Liver (tissue), 9 donors: Measurements from ENCODE around the gene TTC33. TPM values are rescaled to one million over a fixed set of nuclear protein-coding genes. Genes with fewer than 3 reads are reported as not detected.

ENCODE experiments used
- DNase-seq: peaks from one replicate; pipeline ENCODE4 v3.0.0-alpha.2; 2017; ENCODE audit warnings: low spot score
- H3K27ac ChIP-seq, 2 donors: one replicate each; pipeline ENCODE4 v1.7.0; 2013; ENCODE audit warnings: inconsistent platforms in 2 of 2, low read length in 2 of 2, control low read depth in 1 of 2, low read depth in 1 of 2, mild to moderate bottlenecking in 1 of 2
- H3K27me3 ChIP-seq, 4 donors: one replicate each; pipeline versions ENCODE4 v1.6.1 to v1.7.0; 2013; ENCODE audit warnings: low read length in 3 of 4, inconsistent platforms in 1 of 4, mild to moderate bottlenecking in 1 of 4, moderate library complexity in 1 of 4; ENCODE audit not compliant: control insufficient read depth in 4 of 4, insufficient read depth in 4 of 4
- H3K36me3 ChIP-seq, 4 donors: one replicate each; pipeline versions ENCODE4 v1.6.1 to v1.7.0; 2013; ENCODE audit warnings: low read length in 3 of 4, mild to moderate bottlenecking in 3 of 4, low read depth in 1 of 4, moderate library complexity in 1 of 4; ENCODE audit not compliant: control insufficient read depth in 4 of 4, insufficient read depth in 3 of 4
- H3K4me1 ChIP-seq, 4 donors: one replicate each; pipeline versions ENCODE4 v1.6.1 to v1.7.0; 2013; ENCODE audit warnings: low read length in 3 of 4, mild to moderate bottlenecking in 3 of 4, moderate library complexity in 1 of 4; ENCODE audit not compliant: control insufficient read depth in 4 of 4, insufficient read depth in 4 of 4
- H3K4me3 ChIP-seq, 3 donors: one replicate each; pipeline versions ENCODE4 v1.6.1 to v1.7.0; 2013; ENCODE audit warnings: low read length in 3 of 3, control low read depth in 1 of 3, low read depth in 1 of 3, mild to moderate bottlenecking in 1 of 3
- H3K9ac ChIP-seq, 2 donors: one replicate each; pipeline ENCODE4 v1.7.0; 2013; ENCODE audit warnings: low read length in 2 of 2, mild to moderate bottlenecking in 2 of 2, moderate library complexity in 2 of 2, control low read depth in 1 of 2, low read depth in 1 of 2
- H3K9me3 ChIP-seq, 4 donors: one replicate each; pipeline versions ENCODE4 v1.6.1 to v1.7.0; 2013; ENCODE audit warnings: low read length in 3 of 4; ENCODE audit not compliant: control insufficient read depth in 4 of 4
- ATF3 ChIP-seq: IDR thresholded peaks from 2 replicates; pipeline ENCODE4 v1.6.1; 2016; ENCODE audit warnings: antibody characterized with exemption
- CTCF ChIP-seq: fragments of 150-350 bp; IDR thresholded peaks from 2 replicates; pipeline ENCODE4 v1.5.1; 2017; ENCODE audit warnings: improper control_type of control experiment, low read depth, low read length; ENCODE audit not compliant: missing input control
- FOXA1 ChIP-seq: IDR thresholded peaks from 2 replicates; pipeline ENCODE4 v1.6.1; 2016; ENCODE audit warnings: antibody characterized with exemption
- FOXA2 ChIP-seq: IDR thresholded peaks from 2 replicates; pipeline ENCODE4 v1.6.1; 2016; ENCODE audit warnings: antibody characterized with exemption
- HNF4A ChIP-seq, 2 donors: conservative IDR thresholded peaks; 2 replicates each; pipeline ENCODE4 v1.6.1; 2016; ENCODE audit warnings: antibody characterized with exemption in 2 of 2, mild to moderate bottlenecking in 2 of 2
- HNF4G ChIP-seq: IDR thresholded peaks from 2 replicates; pipeline ENCODE4 v1.6.1; 2016; ENCODE audit warnings: antibody characterized with exemption
- JUND ChIP-seq, 2 donors: IDR thresholded peaks; 2 replicates each; pipeline ENCODE4 v1.6.1; 2016; ENCODE audit warnings: antibody characterized with exemption in 2 of 2
- MAX ChIP-seq: IDR thresholded peaks from 2 replicates; pipeline ENCODE4 v1.6.1; 2016; ENCODE audit warnings: antibody characterized with exemption
- RAD21 ChIP-seq, 2 donors: IDR thresholded peaks; 2 replicates each; pipeline ENCODE4 v1.6.1; 2016; ENCODE audit warnings: antibody characterized with exemption in 2 of 2, mild to moderate bottlenecking in 2 of 2
- SP1 ChIP-seq: IDR thresholded peaks from 2 replicates; pipeline ENCODE4 v1.6.1; 2018; ENCODE audit warnings: antibody characterized with exemption, mild to moderate bottlenecking
- TAF1 ChIP-seq: conservative IDR thresholded peaks from 2 replicates; pipeline ENCODE4 v1.6.1; 2016; ENCODE audit warnings: antibody characterized with exemption, mild to moderate bottlenecking
- YY1 ChIP-seq: IDR thresholded peaks from 2 replicates; pipeline ENCODE4 v1.6.1; 2016; ENCODE audit warnings: antibody characterized with exemption, mild to moderate bottlenecking
- WGBS: extraction: QIAGEN DNeasy Blood & Tissue Kit; methylation state at CpG from one replicate; pipeline ENCODE4 v1.1.7; 2013; 5-methylcytosine and 5-hydroxymethylcytosine counted together
- polyA plus RNA-seq, 2 donors: library from polyadenylated mRNA; stranded (reverse) in 1 of 2; unstranded in 1 of 2; fragments of 200-250 nt in 1 of 2; fragments of >200 nt in 1 of 2; fragmentation: Nextera tagmentation in 1 of 2; extraction: Ambion mirVana in 1 of 2; gene quantifications; one replicate each; pipeline versions ENCODE4 v1.2.1 to v1.2.3, GENCODE V29; 2013 to 2015
- total RNA-seq, 2 donors: library from RNA; depleted of rRNA; stranded (reverse); fragments of >200 nt; gene quantifications; one replicate each; pipeline ENCODE4 v1.2.3, GENCODE V29; 2014
- TF ChIP-seq, protein P1 (sequence below): IDR thresholded peaks from 2 replicates; pipeline ENCODE4 v1.6.1; 2016; ENCODE audit warnings: antibody characterized with exemption
- donor health status: healthy.
- donor health status: healthy.
- donor health status: healthy.
- donor health status: healthy.
- donor health status: healthy.

The TTC33 gene
- total and polyA plus RNA-seq, 4 donors: 4.3 to 12.0 (median 7.6) TPM

DNA sequence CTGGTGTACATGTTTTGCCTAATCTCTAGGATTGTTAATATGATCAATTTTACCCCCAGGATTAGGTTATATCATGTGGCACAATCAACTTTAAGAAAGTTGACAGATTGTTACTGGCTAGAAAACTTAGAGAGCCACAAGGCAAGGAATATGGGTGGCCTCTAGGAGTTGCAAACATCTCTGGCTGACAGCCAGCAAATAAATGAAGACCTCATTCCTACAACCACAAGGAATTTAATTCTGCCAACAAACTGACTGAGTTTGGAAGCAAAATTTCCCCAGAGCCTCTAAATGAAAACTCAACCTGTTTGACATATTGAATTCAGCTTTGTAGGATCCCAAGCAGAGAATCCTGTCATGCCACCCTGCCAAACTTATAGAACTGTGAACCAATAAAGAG, 272.4 kb downstream of the TTC33 start:
- no peak overlapping the region for H3K4me3 ChIP-seq
- TF ChIP-seq RAD21 (IDR thresholded peaks at IDR 0.05) (no peak), JUND (IDR thresholded peaks at IDR 0.05) (no peak), MAX (no peak), CTCF (no peak)
- H3K36me3 ChIP-seq: no peaks in the 10 kb centered on the region
- H3K4me1 ChIP-seq: no peaks in the 10 kb centered on the region
- DNase-seq: no peak
- H3K9ac ChIP-seq: no peak overlapping the region
- no peaks in the 10 kb centered on the region for H3K9me3 ChIP-seq
- no peaks in the 10 kb centered on the region for H3K27me3 ChIP-seq
- H3K27ac ChIP-seq: no peak overlapping the region

- no peaks in the 10 kb centered on the region for H3K27me3 ChIP-seq
- H3K4me3 ChIP-seq: no peak overlapping the region
- H3K4me1 ChIP-seq: no peaks in the 10 kb centered on the region
- no peaks in the 10 kb centered on the region for H3K9me3 ChIP-seq
- no peak overlapping the region for H3K9ac ChIP-seq
- no peak for DNase-seq
- no peak overlapping the region for H3K27ac ChIP-seq
- WGBS: 99% methylated on average over 2 of the region's 2 CpGs
- TF ChIP-seq ATF3 (no peak), FOXA1 (no peak), TAF1 (no peak), SP1 (no peak), FOXA2 (no peak), YY1 (no peak), MAX (no peak)
- no peaks in the 10 kb centered on the region for H3K36me3 ChIP-seq
These were observed 274.5 kb downstream of the TTC33 start for GRCh38 chr5:40481241-40481640.

- Histone ChIP-seq H3K27me3 (no peaks in the 10 kb centered on the region), H3K9ac (no peak overlapping the region), H3K4me1 (no peaks in the 10 kb centered on the region), H3K27ac (no peak overlapping the region), H3K36me3 (no peaks in the 10 kb centered on the region), H3K9me3 (no peaks in the 10 kb centered on the region), H3K4me3 (no peak overlapping the region)
- DNase-seq: no peak
- TF ChIP-seq ATF3 (no peak), HNF4G (no peak), FOXA2 (no peak), SP1 (no peak), FOXA1 (no peak), HNF4A (conservative IDR thresholded peaks at IDR 0.05) (no peak), YY1 (no peak)
- TF ChIP-seq, protein P1, sequence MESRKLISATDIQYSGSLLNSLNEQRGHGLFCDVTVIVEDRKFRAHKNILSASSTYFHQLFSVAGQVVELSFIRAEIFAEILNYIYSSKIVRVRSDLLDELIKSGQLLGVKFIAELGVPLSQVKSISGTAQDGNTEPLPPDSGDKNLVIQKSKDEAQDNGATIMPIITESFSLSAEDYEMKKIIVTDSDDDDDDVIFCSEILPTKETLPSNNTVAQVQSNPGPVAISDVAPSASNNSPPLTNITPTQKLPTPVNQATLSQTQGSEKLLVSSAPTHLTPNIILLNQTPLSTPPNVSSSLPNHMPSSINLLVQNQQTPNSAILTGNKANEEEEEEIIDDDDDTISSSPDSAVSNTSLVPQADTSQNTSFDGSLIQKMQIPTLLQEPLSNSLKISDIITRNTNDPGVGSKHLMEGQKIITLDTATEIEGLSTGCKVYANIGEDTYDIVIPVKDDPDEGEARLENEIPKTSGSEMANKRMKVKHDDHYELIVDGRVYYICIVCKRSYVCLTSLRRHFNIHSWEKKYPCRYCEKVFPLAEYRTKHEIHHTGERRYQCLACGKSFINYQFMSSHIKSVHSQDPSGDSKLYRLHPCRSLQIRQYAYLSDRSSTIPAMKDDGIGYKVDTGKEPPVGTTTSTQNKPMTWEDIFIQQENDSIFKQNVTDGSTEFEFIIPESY: no peak
- 80% methylated on average over 2 of the region's 2 CpGs for WGBS
These were observed 275.4 kb downstream of the TTC33 start for GRCh38 chr5:40480392-40480791.
